Forelimb muscle (tissue), 1 donor: ENCODE data around the gene HNRNPL. TPM values are rescaled to one million over a fixed set of nuclear protein-coding genes. Genes with fewer than 3 reads are reported as not detected.

Source experiments
- DNase-seq: peaks from one replicate; pipeline ENCODE4 v3.0.0-alpha.2; 2013; ENCODE audit warnings: low read depth
- polyA plus RNA-seq: library from polyadenylated mRNA; unstranded; fragments of 120-200 nt; gene quantifications from one replicate; pipeline ENCODE4 v1.2.1, GENCODE V29; 2013; ENCODE audit not compliant: insufficient read length

The HNRNPL gene
- polyA plus RNA-seq, 1 donor, result 226 TPM

GRCh38 chr19:38845374-38846024, 4.3 kb downstream of the HNRNPL start:
- no peak for DNase-seq

- no peak for DNase-seq
These were observed 5.6 kb downstream of the HNRNPL start for GRCh38 chr19:38844093-38844686.

DNA sequence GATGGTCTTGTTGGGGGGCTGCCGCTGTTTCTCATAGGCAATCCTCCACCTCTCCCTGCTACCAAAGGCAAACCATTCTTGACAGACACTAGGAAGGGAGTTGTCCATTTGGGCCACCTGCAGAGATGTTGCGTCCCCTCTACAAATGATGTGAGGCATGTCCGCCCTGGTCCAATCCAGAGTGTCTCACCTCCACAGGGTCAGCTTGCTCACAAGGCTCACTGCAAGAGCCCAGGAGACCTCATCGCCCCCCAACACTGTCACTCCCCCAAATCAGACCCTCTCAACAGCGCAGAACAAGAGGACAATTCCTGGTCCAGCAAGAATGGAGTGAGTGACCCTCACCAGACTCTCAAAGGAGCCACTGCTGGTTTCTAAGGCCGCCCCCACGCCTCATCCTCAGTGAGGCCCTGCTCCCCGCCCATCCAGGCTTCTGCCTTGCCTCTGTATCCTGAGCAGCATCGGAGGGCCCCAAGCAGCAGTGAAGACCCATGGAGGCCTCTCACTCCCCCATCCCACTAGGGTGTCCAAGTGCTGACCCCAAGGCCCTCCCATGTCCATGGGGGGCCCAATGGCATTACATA, 6.5 kb downstream of the HNRNPL start:
- DNase-seq, result no peak

- no peak for DNase-seq
These were observed 7.2 kb downstream of the HNRNPL start for GRCh38 chr19:38842439-38843174.

- DNase-seq, result no peak
These were observed 7.9 kb downstream of the HNRNPL start for GRCh38 chr19:38841787-38842438.

GRCh38 chr19:38841180-38841766, 8.5 kb downstream of the HNRNPL start:
- DNase-seq, result no peak

DNA sequence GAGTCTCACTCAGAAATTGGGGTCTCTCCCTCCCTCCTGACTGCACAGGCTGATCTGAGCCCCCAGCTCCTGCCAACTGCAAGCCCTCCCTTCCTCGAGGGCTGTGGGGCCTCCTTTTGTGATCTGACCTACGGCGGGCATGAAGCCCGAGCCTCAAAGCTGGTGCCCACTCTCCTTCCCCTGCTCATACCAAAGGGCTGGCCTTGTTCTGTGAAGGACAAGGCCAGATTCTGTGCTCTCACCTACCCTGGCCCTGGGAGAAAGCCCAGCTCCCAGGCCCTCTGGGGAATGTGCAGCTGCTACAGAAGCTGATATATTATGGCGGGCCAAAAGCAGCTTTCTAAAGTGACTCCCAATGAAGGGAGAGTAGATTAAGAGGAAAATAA, 9.2 kb downstream of the HNRNPL start:
- no peak for DNase-seq

- no peak for DNase-seq
These were observed 9.8 kb downstream of the HNRNPL start for GRCh38 chr19:38839816-38840582.

GRCh38 chr19:38838986-38839761, 10.6 kb downstream of the HNRNPL start:
- DNase-seq, result no peak

GRCh38 chr19:38838208-38838985, 11.4 kb downstream of the HNRNPL start:
- no peak for DNase-seq

GRCh38 chr19:38837656-38838121, 12.1 kb downstream of the HNRNPL start:
- no peak for DNase-seq

DNA sequence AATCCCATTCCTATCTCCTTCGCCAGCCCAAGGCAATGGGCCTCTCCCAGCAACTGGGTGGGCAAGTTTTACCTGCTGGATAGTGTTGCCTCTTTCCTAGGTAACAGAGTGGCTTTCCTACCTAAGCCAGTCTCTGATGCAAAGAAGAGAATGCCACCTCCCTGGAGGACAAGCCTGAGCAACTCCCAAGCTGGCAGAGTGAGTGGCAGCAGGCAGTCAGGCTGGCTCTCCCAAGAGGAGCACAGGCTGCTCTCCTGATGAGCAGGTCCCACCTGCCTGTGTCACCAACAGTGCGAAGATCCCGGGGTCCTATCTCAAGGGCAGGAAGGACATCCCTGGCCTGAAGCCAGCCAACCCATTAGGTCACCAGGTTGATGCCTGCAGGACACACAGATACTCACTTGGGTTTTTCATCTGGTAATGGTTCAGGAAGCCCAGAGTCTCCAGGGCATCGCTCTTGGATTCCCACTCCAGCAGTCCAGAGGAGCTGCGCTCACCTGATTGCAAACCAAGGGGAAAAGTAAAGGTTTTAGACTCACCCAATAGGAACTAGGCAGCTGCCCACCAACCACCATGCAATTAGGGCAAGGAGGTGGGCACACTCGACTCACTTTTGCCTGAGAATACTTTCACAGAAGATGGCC, 12.7 kb downstream of the HNRNPL start:
- no peak for DNase-seq

GRCh38 chr19:38836159-38836982, 13.4 kb downstream of the HNRNPL start:
- DNase-seq, result no peak

- no peak for DNase-seq
These were observed 15.2 kb downstream of the HNRNPL start for GRCh38 chr19:38834590-38834989.

DNA sequence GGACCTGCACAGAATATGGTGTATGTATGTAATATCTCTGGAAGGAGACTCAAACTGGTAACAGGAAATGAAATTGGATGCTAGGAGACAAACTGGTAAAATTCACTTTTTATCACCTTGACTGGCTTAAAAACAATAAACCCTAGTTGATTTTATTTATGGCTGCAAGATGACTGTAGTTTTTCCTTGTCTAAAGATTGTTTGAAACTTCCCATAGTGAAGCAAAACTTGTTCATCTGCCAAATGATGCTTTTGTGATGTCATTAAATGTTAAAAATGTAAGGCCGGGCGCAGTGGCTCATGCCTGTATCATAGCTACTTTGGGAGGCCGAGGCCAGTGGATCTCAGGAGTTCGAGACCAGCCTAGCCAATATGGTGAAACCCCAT, 15.7 kb downstream of the HNRNPL start:
- DNase-seq, result no peak

- no peak for DNase-seq
These were observed 16.7 kb downstream of the HNRNPL start for GRCh38 chr19:38833092-38833425.

DNA sequence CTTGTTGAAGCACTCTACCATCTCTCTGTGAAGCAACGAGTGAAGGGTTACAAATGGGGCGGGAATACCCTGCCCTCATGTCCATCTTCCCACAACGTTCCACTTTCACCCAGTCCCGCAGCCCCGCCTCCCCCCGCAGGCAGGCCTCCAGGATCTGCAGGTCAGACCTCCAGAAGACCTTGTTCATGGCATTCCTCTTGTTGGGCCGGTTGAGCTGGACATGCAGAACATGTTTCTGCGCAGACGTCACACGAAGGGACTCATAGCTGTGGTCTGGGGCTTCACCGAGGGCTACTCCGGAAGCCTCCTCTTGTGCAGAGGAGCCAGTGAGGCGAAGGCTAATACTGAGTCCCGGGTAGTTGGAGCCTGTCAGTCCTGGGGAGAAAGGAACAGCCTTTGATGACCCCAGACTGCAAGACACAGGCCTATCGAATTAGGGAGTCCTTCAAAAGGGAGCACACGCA, 18.6 kb downstream of the HNRNPL start:
- no peak for DNase-seq
